Raji (cell line): Measurements from ENCODE around the gene MTERF2.

ENCODE experiments used
- POLR2A ChIP-seq: IDR thresholded peaks from 2 replicates; pipeline ENCODE4 v1.6.1; 2011; ENCODE audit warnings: low read depth, low read length, control low read depth; ENCODE audit not compliant: insufficient read depth

Gene MTERF2

GRCh38 chr12:106986625-106987389, at the start of gene MTERF2:
TSS of gene MTERF2 (minus strand) at chr12:106987146. CDS start at chr12:106978714, 8,432 bp downstream.
- TF ChIP-seq POLR2A: no peak

GRCh38 chr12:107035733-107036132, 48.8 kb upstream of the MTERF2 start:
- TF ChIP-seq POLR2A: no peak

GRCh38 chr12:107033758-107034739, 47.1 kb upstream of the MTERF2 start:
- no peak for TF ChIP-seq POLR2A

- TF ChIP-seq POLR2A: no peak
Measured at GRCh38 chr12:107032266-107032665, 45.3 kb upstream of the MTERF2 start.

- no peak for TF ChIP-seq POLR2A
Measured at GRCh38 chr12:107031061-107031460, 44.1 kb upstream of the MTERF2 start.

- no peak for TF ChIP-seq POLR2A
Measured at GRCh38 chr12:107029081-107029480, 42.1 kb upstream of the MTERF2 start.

- no peak for TF ChIP-seq POLR2A
Measured at GRCh38 chr12:107027636-107028053, 40.7 kb upstream of the MTERF2 start.

GRCh38 chr12:107026806-107027635, 40.1 kb upstream of the MTERF2 start:
- TF ChIP-seq POLR2A: no peak

- TF ChIP-seq POLR2A: no peak
Measured at GRCh38 chr12:107025671-107026070, 38.7 kb upstream of the MTERF2 start.

GRCh38 chr12:107019546-107019945, 32.6 kb upstream of the MTERF2 start:
- no peak for TF ChIP-seq POLR2A

- TF ChIP-seq POLR2A: no peak
Measured at GRCh38 chr12:107017042-107017441, 30.1 kb upstream of the MTERF2 start.

- TF ChIP-seq POLR2A: no peak
Measured at GRCh38 chr12:107014055-107014454, 27.1 kb upstream of the MTERF2 start.

GRCh38 chr12:107012736-107013425, 25.9 kb upstream of the MTERF2 start:
- no peak for TF ChIP-seq POLR2A

- no peak for TF ChIP-seq POLR2A
Measured at GRCh38 chr12:107011519-107011918, 24.6 kb upstream of the MTERF2 start.
